IMR-90 (cell line): Measurements from ENCODE around the gene CSNK2A1. TPM values are rescaled to one million over a fixed set of nuclear protein-coding genes. Genes with fewer than 3 reads are reported as not detected.

Source experiments
- ATAC-seq: fragments of 200-7000 bp; cut with Tn5 transposase; 2 replicates; pipeline ENCODE4 v1.9.1; 2020; ENCODE audit warnings: low read depth, mild to moderate bottlenecking, moderate library complexity
- BruUV-seq: library from RNA; stranded (reverse); fragments of 400-500 nt; replicated peaks from 2 replicates; lab custom pipeline; 2021; lab: Mats Ljungman, UMichigan
- CTCF ChIA-PET: fragments of 300-600 bp; formaldehyde crosslinking; extraction: SDS; loops from one replicate; lab custom pipeline; 2021; ENCODE audit warnings: antibody characterized with exemption; lab: Yijun Ruan, JAX
- POLR2A ChIA-PET: fragments of 300-600 bp; sonication (Branson Sonifier 250); formaldehyde crosslinking; loops from one replicate; lab custom pipeline; 2022; ENCODE audit warnings: antibody characterized with exemption; ENCODE audit not compliant: unreplicated experiment; lab: Charles Lee
- DNase-seq: peaks from one replicate; pipeline ENCODE4 v3.0.0; 2013
- H2AFZ ChIP-seq: replicated peaks from 2 replicates; pipeline ENCODE3; 2013; ENCODE audit warnings: low read length, mild to moderate bottlenecking; ENCODE audit not compliant: poor library complexity
- H2AK5ac ChIP-seq: 2 replicates; pipeline ENCODE4 v1.6.1; 2013; ENCODE audit warnings: low read depth, low read length, inconsistent platforms
- H2AK9ac ChIP-seq: replicated peaks from 2 replicates; pipeline ENCODE3; 2013; ENCODE audit warnings: mild to moderate bottlenecking, low read depth, low read length, moderate library complexity; ENCODE audit not compliant: poor library complexity
- H2BK120ac ChIP-seq: 2 replicates; pipeline ENCODE4 v1.6.1; 2013; ENCODE audit warnings: low read depth, low read length, inconsistent platforms
- H2BK15ac ChIP-seq: 3 replicates; pipeline ENCODE4 v1.6.1; 2013; ENCODE audit warnings: low read depth, low read length, inconsistent platforms
- H2BK20ac ChIP-seq: 2 replicates; pipeline ENCODE4 v1.6.1; 2013; ENCODE audit warnings: low read depth, mild to moderate bottlenecking, inconsistent platforms, low read length, moderate library complexity
- H2BK5ac ChIP-seq: 2 replicates; pipeline ENCODE4 v1.6.1; 2013; ENCODE audit warnings: mild to moderate bottlenecking, low read depth, low read length, inconsistent platforms; ENCODE audit not compliant: poor library complexity, severe bottlenecking
- H3K14ac ChIP-seq: replicated peaks from 2 replicates; pipeline ENCODE4 v1.6.1; 2013; ENCODE audit warnings: low read depth, low read length, inconsistent platforms
- H3K18ac ChIP-seq: 2 replicates; pipeline ENCODE4 v1.6.1; 2013; ENCODE audit warnings: low read depth, low read length, control low read depth
- H3K23ac ChIP-seq: 2 replicates; pipeline ENCODE4 v1.6.1; 2013; ENCODE audit warnings: low read depth, low read length, inconsistent platforms
- H3K27ac ChIP-seq: 2 replicates; pipeline ENCODE4 v1.5.1; 2013; ENCODE audit warnings: mild to moderate bottlenecking, control low read depth, low read length; ENCODE audit not compliant: insufficient read depth
- H3K27me3 ChIP-seq: 2 replicates; pipeline ENCODE4 v1.6.1; 2013; ENCODE audit warnings: low read length; ENCODE audit not compliant: control insufficient read depth, insufficient read depth
- H3K36me3 ChIP-seq: 2 replicates; pipeline ENCODE4 v1.6.1; 2013; ENCODE audit warnings: low read length, mixed read lengths; ENCODE audit not compliant: control insufficient read depth, insufficient read depth
- H3K4ac ChIP-seq: 2 replicates; pipeline ENCODE4 v1.6.1; 2013; ENCODE audit warnings: low read depth, low read length, inconsistent platforms
- H3K4me1 ChIP-seq: 2 replicates; pipeline ENCODE4 v1.6.1; 2013; ENCODE audit warnings: low read length, mixed read lengths; ENCODE audit not compliant: control insufficient read depth, insufficient read depth
- H3K4me2 ChIP-seq: 2 replicates; pipeline ENCODE4 v1.6.1; 2013; ENCODE audit warnings: low read depth, mild to moderate bottlenecking, control low read depth, low read length, moderate library complexity
- H3K4me3 ChIP-seq: 2 replicates; pipeline ENCODE4 v1.5.1; 2013; ENCODE audit warnings: low read depth, mild to moderate bottlenecking, control low read depth, low read length, moderate library complexity; ENCODE audit not compliant: insufficient read depth
- H3K56ac ChIP-seq: 2 replicates; pipeline ENCODE4 v1.6.1; 2013; ENCODE audit warnings: low read length, inconsistent platforms; ENCODE audit not compliant: insufficient read depth; ENCODE audit errors: extremely low read depth
- H3K79me1 ChIP-seq, 2 experiments: 2 replicates each; pipeline ENCODE4 v1.6.1; 2013; ENCODE audit warnings: low read length in 2 of 2, inconsistent platforms in 1 of 2, low read depth in 1 of 2
- H3K9ac ChIP-seq: 2 replicates; pipeline ENCODE4 v1.6.1; 2013; ENCODE audit warnings: low read depth, low read length, control low read depth
- H3K9me1 ChIP-seq: 2 replicates; pipeline ENCODE4 v1.6.1; 2013; ENCODE audit warnings: low read length, inconsistent platforms; ENCODE audit not compliant: insufficient read depth
- H3K9me3 ChIP-seq: 2 replicates; pipeline ENCODE4 v1.6.1; 2013; ENCODE audit warnings: low read length; ENCODE audit not compliant: control insufficient read depth, insufficient read depth
- H4K20me1 ChIP-seq: 2 replicates; pipeline ENCODE4 v1.6.1; 2013; ENCODE audit warnings: low read length, inconsistent platforms; ENCODE audit not compliant: insufficient read depth
- H4K5ac ChIP-seq: 2 replicates; pipeline ENCODE4 v1.6.1; 2013; ENCODE audit warnings: mild to moderate bottlenecking, low read depth, low read length, control low read depth
- H4K8ac ChIP-seq, 2 experiments: 2 replicates each; pipeline ENCODE4 v1.6.1; 2013; ENCODE audit warnings: low read depth in 2 of 2, low read length in 2 of 2, control low read depth in 1 of 2, inconsistent platforms in 1 of 2
- H4K91ac ChIP-seq: 2 replicates; pipeline ENCODE4 v1.6.1; 2013; ENCODE audit warnings: low read depth, low read length, inconsistent platforms; ENCODE audit not compliant: insufficient read depth
- CTCF ChIP-seq: conservative IDR thresholded peaks from 2 replicates; pipeline ENCODE4 v1.5.1; 2012; ENCODE audit warnings: mild to moderate bottlenecking, low read depth, low read length, improper control_type of control experiment
- NFE2L2 ChIP-seq: fragments of 150-350 bp; IDR thresholded peaks from 2 replicates; pipeline ENCODE4 v1.6.1; 2016; ENCODE audit warnings: low read depth, mild to moderate bottlenecking, low read length
- POLR2A ChIP-seq: IDR thresholded peaks from 2 replicates; pipeline ENCODE4 v1.6.1; 2012; ENCODE audit warnings: mild to moderate bottlenecking, low read depth, low read length
- WGBS, 2 experiments: methylation state at CpG; one replicate each; pipeline versions ENCODE4 v1.1.5 to v1.1.7; 2013; ENCODE audit warnings: missing lambda C conversion rate in 2 of 2; ENCODE audit not compliant: insufficient read length in 1 of 2; ENCODE audit errors: extremely low coverage in 2 of 2; 5-methylcytosine and 5-hydroxymethylcytosine counted together
- dilution Hi-C: fragments of 300-500 bp; cut with HindIII; formaldehyde crosslinking; loops from one replicate; pipeline ENCODE4 v1.14.3; 2018; ENCODE audit warnings: low sequenced_read_pairs; ENCODE audit not compliant: unreplicated experiment
- in situ Hi-C: fragments of 300-500 bp; cut with MboI; formaldehyde crosslinking; loops from 3 replicates; pipeline ENCODE4 v1.14.3; 2019; ENCODE audit warnings: low sequenced_read_pairs, inconsistent platforms, mixed read lengths
- intact Hi-C: fragments of 100-400 bp; cut with micrococcal nuclease; formaldehyde crosslinking; loops from 2 replicates; pipeline ENCODE4 v1.10.0; 2022
- polyA plus RNA-seq, 3 experiments: library from polyadenylated mRNA; depleted of rRNA; stranded (reverse); fragments of >200 nt; gene quantifications; 2 replicates each; pipeline ENCODE4 v1.2.3, GENCODE V29; 2012; ENCODE audit warnings: low replicate concordance in 1 of 3
- total RNA-seq: library from RNA; depleted of rRNA; stranded (reverse); fragments of >200 nt; gene quantifications from 2 replicates; pipeline ENCODE4 v1.2.3, GENCODE V29; 2012

CSNK2A1 gene
- total and polyA plus RNA-seq, 2 of the 4 experiments (the other 2 are of a cell fraction) = 86.3 to 151 TPM

GRCh38 chr20:548906-549305 lies 5.3 kb upstream of the CSNK2A1 start:
- no peaks in the 10 kb centered on the region for H3K36me3 ChIP-seq
- H2BK20ac ChIP-seq = no peak overlapping the region
- no peak overlapping the region for H3K9ac ChIP-seq
- no peak overlapping the region for H2BK15ac ChIP-seq
- intact Hi-C loops = no loop called here
- ChIA-PET POLR2A (no interaction called here), CTCF (interaction anchor here (0.6 to 0.7 kb wide), 2 partner anchors 569 to 1198 kb away, joined by 3 to 4 read pairs; no protein-coding TSS in a partner anchor)
- dilution Hi-C loops = no loop called here
- in situ Hi-C loops = loop anchor here (10.0 kb wide), 1 partner anchor 106 kb away; the partner anchor contains the start of gene SRXN1
- H4K20me1 ChIP-seq = no peaks in the 10 kb centered on the region
- no TSS peak for BruUV-seq
- no peak overlapping the region for H4K91ac ChIP-seq
- H3K56ac ChIP-seq = no peak overlapping the region
- no peak overlapping the region for H2BK5ac ChIP-seq
- no peak overlapping the region for H3K4me2 ChIP-seq
- no peak overlapping the region for H2AFZ ChIP-seq
- H3K4ac ChIP-seq = no peak overlapping the region
- H3K18ac ChIP-seq = no peak overlapping the region
- no peak for ATAC-seq
- no peak overlapping the region for H2AK9ac ChIP-seq
- H4K8ac ChIP-seq = no peak overlapping the region
- H2BK120ac ChIP-seq = no peak overlapping the region
- no peak overlapping the region for H2AK5ac ChIP-seq
- no peaks in the 10 kb centered on the region for H3K79me1 ChIP-seq
- no CpG with 5 or more reads among the region's 1 CpG for WGBS, 2 experiments
- no peak for TF ChIP-seq CTCF
- TF ChIP-seq NFE2L2 = no peak
- no peak for TF ChIP-seq POLR2A
- no peak overlapping the region for H4K5ac ChIP-seq
- no peak for DNase-seq
- no peak overlapping the region for H3K27ac ChIP-seq
- no peak overlapping the region for H3K4me3 ChIP-seq
- no peak overlapping the region for H3K23ac ChIP-seq
- no peaks in the 10 kb centered on the region for H3K4me1 ChIP-seq
- no peaks in the 10 kb centered on the region for H3K9me1 ChIP-seq
- H3K14ac ChIP-seq = no peak overlapping the region
- peaks cover 21% of the 10 kb centered on the region for H3K27me3 ChIP-seq
- H3K9me3 ChIP-seq = no peaks in the 10 kb centered on the region; the same call in 1 of the 2 replicates
